T-helper 2 cell treated with Interferon-gamma antibody and Interleukin-4, amounts not matched to agents 100 ng/mL and 5 ng/mL, for 36 hours (primary cell): ENCODE results near the gene VCL. TPM values are rescaled to one million over a fixed set of nuclear protein-coding genes. Genes with fewer than 3 reads are reported as not detected.
"Not testable (repeated sequence)": the region's sequence is repeated elsewhere in the genome, so short reads cannot be mapped to it uniquely, and the experiment has no call there.

Experiments
- intact Hi-C: fragments of 100-400 bp; cut with micrococcal nuclease; formaldehyde crosslinking; loops from one replicate; pipeline ENCODE4 v1.15.1; 2023
- total RNA-seq: library from RNA; stranded (reverse); gene quantifications from 2 replicates; pipeline ENCODE4 v1.2.3, GENCODE V29; 2022

VCL gene
- total RNA-seq, 1 donor from 2014 or later = 64.1 TPM

DNA sequence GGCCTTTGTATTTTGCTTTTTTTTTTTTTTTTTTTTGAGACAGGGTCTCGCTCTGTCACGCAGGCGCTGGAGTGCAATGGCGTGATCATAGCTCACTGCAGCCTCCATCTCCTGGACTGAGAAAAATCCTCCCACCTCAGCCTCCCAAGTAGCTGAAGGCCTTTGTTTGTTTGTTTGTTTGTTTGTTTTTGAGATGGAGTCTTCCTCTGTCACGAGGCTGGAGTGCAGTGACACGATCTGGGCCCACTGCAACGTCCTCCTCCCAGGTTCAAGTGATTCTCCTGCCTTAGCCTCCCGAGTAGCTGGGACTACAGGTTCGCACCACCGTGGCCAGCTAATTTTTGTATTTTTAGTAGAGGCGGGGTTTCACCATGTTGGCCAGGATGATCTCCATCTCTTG, 2.3 kb downstream of the VCL start:
- intact Hi-C loops = not testable (repeated sequence)

DNA sequence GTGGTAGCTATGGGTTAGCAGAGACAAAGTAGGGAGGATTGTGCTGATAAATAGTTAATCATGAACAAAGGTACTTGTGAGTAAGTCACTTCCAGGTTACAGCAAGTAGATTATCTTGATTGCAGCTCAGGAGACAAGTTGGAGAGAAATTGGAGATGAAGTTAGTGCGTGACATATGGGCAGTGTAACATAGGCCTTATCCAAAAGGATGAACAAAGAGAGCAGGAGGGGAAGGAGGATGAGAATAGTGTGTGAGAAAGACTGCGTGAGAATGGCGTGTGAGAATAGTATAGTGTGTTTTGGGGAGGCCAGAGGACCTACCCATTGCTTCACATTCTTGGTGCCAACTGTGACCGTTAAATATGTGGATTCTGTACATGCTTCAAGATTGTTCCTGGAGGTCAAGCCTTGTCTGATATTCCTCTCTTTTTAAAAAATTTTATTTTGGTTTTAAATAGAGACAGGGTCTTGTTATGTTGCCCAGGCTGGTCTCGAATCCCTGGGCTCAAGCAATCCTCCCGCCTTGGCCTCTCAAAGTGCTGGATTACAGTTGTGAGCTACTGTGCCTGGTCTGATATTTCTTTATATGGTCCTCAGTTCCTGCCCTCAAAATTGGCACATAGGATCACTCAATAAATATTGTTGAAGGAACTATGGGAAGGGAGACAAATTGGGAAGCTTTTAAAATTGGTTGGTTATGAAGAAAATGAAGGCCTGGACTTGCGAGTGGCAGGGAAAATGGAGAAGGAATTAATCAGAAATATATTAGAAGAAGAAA, 3.2 kb downstream of the VCL start:
- intact Hi-C loops = no loop called here

DNA sequence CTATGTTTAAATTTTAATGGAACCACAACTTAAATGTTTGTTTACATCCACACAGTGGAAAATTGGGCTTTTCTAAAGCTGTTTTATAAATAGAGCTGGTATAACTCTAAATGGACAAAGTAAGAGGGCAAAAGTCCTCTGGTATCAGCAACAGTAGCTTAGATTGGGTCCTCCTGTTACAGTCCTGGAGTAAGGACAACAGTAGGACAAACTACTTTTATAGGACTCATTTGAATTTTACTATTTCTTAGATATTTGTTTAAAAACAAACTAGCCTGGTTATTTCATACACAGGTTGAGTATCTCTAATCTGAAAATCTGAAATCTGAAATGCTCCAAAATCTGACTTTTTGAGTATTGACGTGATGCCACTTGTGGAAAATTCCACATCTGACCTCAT, 8.4 kb downstream of the VCL start:
- intact Hi-C loops = no loop called here

GRCh38 chr10:74008212-74008731, 10.4 kb downstream of the VCL start:
- intact Hi-C loops = no loop called here

DNA sequence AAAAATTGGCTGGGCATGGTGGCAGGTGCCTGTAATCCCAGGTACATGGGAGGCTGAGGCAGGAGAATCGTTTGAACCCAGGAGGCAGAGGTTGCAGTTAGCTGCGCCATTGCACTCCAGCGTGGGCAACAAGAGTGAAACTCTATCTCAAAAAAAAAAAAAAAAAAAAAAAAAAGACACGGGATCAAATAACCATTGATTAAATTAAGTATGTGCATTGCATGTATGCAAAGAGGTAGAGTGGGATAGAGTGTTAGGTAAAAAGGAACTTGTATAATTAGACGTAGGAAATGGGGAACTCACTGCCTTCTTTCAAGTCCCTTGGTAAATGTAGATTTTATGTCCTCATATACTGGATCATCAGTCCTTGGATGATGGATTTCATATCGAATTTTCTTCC, 13.1 kb downstream of the VCL start:
- intact Hi-C loops = no loop called here

GRCh38 chr10:74011770-74012169, 13.9 kb downstream of the VCL start:
- intact Hi-C loops = no loop called here

- intact Hi-C loops = no loop called here
These were observed 14.6 kb downstream of the VCL start for GRCh38 chr10:74012480-74012879.

DNA sequence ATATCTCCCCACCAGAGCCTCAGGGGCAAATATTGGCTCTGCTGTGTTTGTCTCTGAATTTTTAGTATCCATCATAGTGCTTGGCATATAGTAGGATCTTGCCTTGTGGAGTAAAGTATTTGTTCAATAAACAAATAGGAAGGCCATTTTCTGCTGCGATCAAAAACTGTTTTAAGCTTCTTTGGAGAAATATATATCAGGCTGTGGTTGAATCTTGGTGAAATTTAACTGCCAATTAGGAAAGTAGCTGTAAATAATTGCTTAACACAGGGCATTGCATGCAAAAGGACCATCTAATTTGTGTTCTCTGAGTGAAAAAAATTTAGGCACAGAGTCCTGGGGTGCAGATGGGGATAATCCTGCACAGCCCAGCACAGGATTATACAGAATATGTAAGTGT, 15.1 kb downstream of the VCL start:
- intact Hi-C loops = no loop called here

- intact Hi-C loops = not testable (repeated sequence)
These were observed 16.7 kb downstream of the VCL start for GRCh38 chr10:74014574-74014973.

- intact Hi-C loops = no loop called here
These were observed 20.3 kb downstream of the VCL start for GRCh38 chr10:74018241-74018640.

DNA sequence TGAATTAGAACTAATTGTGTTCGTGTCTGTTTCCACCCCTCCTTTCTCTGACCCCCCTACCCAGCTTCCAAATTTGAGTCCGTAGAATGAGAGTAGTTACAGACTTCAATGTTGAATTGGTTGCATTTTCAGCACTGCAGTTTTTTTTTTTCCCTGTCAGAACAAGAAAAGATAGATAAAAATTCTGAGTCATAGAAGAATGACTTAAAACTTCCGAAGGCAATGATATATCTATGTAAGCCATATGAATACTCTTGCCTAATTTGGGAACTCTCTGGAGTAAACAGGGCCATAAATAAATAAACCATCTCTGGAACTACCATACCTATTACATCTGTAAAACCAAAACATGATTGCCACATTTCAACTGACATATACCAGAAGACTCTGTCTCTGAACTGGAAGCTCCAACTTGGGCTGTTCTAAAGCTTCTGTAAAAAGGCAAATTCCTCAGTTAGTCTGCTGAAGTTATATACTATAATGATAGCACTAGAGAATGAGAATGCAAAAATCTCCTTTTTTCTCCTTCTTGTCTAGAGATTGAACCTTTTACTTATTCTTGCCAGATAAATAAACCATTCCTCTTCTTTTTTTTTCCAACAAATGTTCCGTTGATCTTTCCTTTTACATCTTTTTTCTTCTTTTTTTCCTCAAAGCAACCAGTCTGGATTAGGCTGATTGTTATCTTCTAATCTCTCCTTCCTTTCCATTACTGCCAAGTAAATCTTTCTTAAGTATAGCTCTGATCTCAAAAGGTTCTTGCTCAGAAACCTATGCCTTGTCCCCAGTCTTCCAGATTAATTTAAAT, 23.5 kb downstream of the VCL start:
- intact Hi-C loops = no loop called here

DNA sequence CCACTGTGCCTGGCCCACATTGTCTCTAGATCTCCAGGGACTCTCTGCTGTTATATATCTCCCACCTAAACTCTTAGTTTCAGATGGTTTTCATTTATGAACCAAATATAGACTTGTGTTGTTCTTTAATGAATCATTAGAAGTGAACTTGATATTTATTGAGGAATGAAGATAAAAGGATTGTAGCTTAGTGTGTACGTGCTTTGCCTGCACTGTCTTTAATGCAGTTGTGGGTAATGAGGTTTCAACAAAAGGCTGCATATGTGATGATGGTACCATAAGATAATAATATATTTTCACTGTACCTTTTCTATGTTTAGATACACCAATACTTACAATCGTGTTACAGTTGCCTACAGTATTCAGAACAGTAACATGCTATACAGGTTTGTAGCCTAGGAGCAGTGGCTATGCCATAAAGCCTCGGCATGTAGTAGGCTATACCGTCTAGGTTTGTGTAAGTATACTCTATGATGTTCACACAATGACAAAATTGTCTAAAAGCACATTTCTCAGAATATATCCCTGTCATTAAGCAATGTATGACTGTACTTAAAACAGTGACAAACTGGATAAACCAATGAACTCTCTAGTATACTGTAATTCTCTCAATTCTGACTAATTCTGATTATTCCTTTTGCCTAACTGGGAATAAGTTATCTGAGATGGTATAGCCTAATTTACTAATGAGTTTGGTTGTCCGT, 25.2 kb downstream of the VCL start:
- intact Hi-C loops = no loop called here

- intact Hi-C loops = no loop called here
These were observed 26.7 kb downstream of the VCL start for GRCh38 chr10:74024600-74024999.

DNA sequence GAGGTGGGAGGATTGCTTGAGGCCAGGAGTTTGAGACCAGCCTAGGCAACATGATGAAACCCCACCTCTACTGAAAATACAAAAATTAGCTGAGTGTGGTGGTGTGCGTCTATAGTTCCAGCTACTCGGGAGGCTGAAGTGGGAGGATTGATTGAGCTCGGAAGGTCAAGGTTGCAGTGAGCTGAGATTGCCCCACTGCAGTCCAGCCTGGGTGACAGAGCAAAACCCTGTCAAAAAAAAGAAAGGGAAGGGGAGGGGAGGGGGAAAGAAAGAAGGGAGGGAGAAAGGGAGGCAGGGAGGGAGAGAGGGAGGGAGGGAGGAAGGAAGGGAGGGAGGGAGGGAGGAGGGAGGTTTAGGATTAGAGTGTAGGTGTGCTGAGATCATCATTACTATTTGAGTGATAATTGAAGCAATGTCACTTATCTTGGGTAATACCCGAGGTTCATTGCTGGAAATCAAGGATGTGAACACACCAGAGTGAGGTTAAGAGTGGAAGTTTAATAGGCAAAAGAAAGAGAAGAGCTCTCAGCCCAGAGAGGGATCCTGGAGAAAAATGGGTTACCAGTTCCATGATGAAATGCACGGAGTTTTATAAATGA, 27.6 kb downstream of the VCL start:
- intact Hi-C loops = no loop called here

DNA sequence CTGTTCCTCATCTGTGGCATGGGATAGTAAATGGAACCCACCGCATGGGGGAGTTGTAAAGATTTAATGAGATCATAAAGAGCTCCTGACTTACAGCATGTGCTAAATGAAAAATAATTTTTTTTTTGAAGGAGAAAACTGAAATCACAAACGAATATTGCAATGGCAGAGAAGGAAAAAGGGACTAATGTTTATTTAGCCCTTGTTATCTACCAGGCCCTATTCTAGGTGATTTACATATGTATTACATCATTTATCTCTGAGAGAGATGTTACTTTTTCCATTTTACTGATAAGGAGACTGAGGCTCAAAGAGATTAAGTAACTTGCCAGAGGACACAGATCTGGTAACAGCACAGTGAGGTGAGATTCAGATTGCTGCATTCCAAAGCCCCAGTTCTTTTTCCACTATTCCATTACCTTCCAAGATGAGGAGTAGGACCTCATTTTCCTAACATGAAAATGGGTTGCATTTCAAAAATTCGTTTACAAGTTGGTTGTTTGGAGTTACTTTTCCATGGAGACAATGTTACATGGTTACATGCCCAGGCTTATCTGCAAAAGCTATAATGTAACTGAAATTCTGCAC, 28.6 kb downstream of the VCL start:
- intact Hi-C loops = no loop called here

- intact Hi-C loops = no loop called here
These were observed 29.8 kb downstream of the VCL start for GRCh38 chr10:74027702-74028101.

DNA sequence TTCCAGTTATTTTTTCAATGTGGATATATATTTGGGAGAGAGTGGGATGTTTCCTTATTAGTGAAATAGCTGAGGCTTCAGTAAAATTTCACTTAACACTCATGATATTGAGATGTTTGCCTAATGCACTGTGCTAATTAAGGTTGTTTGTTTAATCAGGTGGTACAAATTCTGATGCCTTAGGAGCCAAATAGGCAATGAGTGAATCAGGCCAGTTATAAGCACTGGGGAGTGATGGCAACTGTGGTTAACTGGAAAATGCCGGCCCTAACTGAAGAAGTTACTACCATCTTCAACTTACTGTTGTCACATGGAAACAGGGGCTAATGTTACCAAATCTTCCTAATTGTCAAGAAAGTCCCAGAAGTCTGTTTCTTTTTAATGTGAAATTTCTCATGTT, 32.0 kb downstream of the VCL start:
- intact Hi-C loops = no loop called here

- intact Hi-C loops = not testable (repeated sequence)
These were observed 34.3 kb downstream of the VCL start for GRCh38 chr10:74032208-74032607.

DNA sequence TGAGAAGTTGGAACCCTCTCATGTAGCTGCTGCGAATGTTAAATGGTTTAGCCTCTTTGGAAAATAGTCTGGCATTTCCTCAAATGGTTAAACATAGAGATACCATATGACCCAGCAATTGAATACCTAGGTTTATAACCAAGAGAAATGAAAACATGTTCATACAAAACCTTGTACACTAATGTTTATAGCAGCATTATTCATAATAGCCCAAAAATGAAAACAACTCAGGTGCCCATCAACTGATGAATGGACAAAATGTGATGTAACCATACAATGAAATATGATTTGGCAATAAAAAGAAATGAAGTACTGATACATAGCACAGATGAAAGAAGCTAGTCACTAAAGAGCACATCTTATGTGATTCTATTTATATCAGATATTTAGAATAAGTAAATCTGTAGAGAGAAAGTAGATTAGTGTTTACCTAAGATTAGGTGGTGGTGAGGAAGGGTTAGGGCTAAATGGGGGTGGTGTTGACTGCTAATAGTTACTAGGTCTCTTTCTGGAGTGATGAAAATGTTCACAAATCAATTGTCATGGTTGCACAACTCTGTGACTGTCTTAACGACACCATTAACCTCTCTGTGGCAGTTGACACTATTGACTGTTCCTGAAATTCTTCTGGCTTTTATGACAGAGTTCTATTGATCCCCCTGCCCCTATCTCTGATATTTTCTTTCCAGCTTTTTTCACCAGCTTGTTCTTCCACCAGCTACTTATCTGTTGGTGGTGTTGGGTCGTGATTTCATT, 35.2 kb downstream of the VCL start:
- intact Hi-C loops = no loop called here

DNA sequence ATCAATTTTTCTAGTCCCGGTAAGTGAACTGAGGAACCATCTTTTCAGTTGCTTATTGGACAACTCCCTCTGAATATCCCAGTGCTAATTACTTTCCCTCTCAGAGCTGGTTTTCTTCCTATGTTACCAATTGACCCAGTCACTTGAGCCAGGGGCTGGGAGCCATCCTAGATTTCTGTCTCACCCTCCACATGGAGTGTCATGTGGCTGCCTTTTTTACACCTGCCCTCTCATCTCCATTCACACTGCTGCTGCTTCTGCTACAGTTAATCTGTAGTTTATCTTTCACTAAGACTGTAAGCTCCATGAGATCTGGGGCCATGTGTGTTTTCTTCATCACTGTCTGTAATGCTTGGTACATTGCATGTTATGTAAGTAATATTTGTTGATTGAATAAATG, 35.8 kb downstream of the VCL start:
- intact Hi-C loops = no loop called here
